Loucy (cell line): ENCODE results near the gene SCRT2.

Experiments used
- H2AFZ ChIP-seq: fragments of 200-600 bp; sonication (generic); 2 replicates; pipeline ENCODE4 v1.6.0; 2016; ENCODE audit warnings: antibody characterized with exemption, mild to moderate bottlenecking, low read length, moderate library complexity
- H3F3A ChIP-seq: fragments of 200-600 bp; 2 replicates; pipeline ENCODE4 v1.6.0; 2016; ENCODE audit warnings: antibody characterized with exemption, low read depth, mild to moderate bottlenecking
- H3K27me3 ChIP-seq: fragments of 200-600 bp; sonication (generic); 2 replicates; pipeline ENCODE4 v1.6.1; 2014; ENCODE audit warnings: low read length, mild to moderate bottlenecking; ENCODE audit not compliant: insufficient read depth, poor library complexity, severe bottlenecking
- H3K36me3 ChIP-seq: fragments of 200-600 bp; sonication (generic); 2 replicates; pipeline ENCODE4 v1.6.1; 2016; ENCODE audit warnings: low read length; ENCODE audit not compliant: insufficient read depth
- H3K4me1 ChIP-seq: fragments of 200-600 bp; sonication (generic); 2 replicates; pipeline ENCODE4 v1.5.1; 2014; ENCODE audit warnings: low read length, mild to moderate bottlenecking; ENCODE audit not compliant: insufficient read depth, poor library complexity, severe bottlenecking
- H3K4me2 ChIP-seq: fragments of 200-600 bp; sonication (generic); 2 replicates; pipeline ENCODE4 v1.6.0; 2014; ENCODE audit warnings: antibody characterized with exemption, low read length, low read depth, mild to moderate bottlenecking; ENCODE audit not compliant: poor library complexity, severe bottlenecking
- H3K4me3 ChIP-seq: fragments of 200-600 bp; sonication (generic); 2 replicates; pipeline ENCODE4 v1.5.1; 2014; ENCODE audit warnings: low read length, mild to moderate bottlenecking, mixed read lengths; ENCODE audit not compliant: poor library complexity, severe bottlenecking
- H3K79me2 ChIP-seq: fragments of 200-600 bp; sonication (generic); 2 replicates; pipeline ENCODE4 v1.6.1; 2014; ENCODE audit warnings: low read length; ENCODE audit not compliant: insufficient read depth
- H3K9ac ChIP-seq: fragments of 200-600 bp; sonication (generic); 2 replicates; pipeline ENCODE4 v1.6.0; 2014; ENCODE audit warnings: mild to moderate bottlenecking, low read depth, low read length, moderate library complexity; ENCODE audit not compliant: poor library complexity, severe bottlenecking
- H3K9me2 ChIP-seq: fragments of 200-600 bp; sonication (generic); replicated peaks from 2 replicates; pipeline ENCODE4 v1.6.1; 2016; ENCODE audit warnings: low read depth, low read length, mixed read lengths
- H3K9me3 ChIP-seq: fragments of 200-600 bp; sonication (generic); 2 replicates; pipeline ENCODE4 v1.6.1; 2014; ENCODE audit warnings: mild to moderate bottlenecking, antibody characterized with exemption, low read length, low read depth; ENCODE audit not compliant: insufficient read depth
- H4K20me1 ChIP-seq: fragments of 200-600 bp; sonication (generic); 2 replicates; pipeline ENCODE4 v1.6.0; 2014; ENCODE audit warnings: antibody characterized with exemption, low read length, mild to moderate bottlenecking; ENCODE audit not compliant: insufficient read depth, poor library complexity, severe bottlenecking
- EZH2phosphoT487 ChIP-seq: fragments of 200-600 bp; IDR thresholded peaks from 2 replicates; pipeline ENCODE4 v1.6.1; 2018; ENCODE audit warnings: antibody characterized with exemption, mild to moderate bottlenecking, moderate library complexity, borderline replicate concordance
- TF ChIP-seq, protein P1 (sequence below): fragments of 200-600 bp; sonication (generic); conservative IDR thresholded peaks from 2 replicates; pipeline ENCODE4 v1.5.1; 2014; ENCODE audit warnings: mild to moderate bottlenecking, antibody characterized with exemption, low read length

Gene SCRT2

DNA sequence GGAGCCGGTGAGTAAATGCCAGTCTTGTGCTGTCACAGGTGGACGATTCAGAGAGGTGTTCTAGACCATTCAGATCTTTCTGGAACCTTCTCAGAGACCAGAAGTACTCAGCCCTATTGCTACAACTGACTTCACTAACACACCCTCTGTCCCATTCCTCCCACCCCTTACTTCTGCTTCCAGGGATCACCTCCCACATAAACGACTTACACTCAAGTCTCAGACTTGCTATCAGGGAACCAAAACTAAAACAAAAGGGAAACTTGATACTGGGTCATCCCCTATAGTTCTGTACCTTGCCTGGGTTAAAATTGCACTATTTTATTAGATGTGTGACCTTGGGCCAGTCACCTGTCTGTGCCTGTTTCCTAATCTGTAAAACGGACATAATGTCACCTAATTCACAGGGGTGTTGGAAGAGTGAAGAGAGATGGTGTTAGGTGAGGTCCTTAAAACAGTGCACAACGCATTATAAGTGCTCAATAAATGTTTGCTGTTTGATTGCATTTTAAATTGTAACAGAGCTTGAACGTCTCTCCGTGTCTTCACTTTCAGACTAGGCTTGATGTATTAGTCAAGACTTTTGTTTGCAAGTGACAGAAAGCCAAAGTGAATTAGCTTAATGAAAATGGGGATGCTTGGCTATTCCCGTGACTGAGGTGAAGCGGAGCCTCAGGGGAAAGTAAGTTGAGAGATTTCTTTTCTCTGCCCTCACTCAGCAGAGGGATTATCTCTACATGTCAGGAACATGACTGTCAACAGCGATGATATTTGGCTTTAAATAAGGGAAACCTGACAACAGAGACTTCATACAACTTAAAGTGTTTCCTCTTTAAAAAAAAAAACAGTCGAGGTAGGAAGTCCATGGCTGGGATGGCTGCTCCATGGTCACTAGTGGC is 19.6 kb downstream of the SCRT2 start:
- Histone ChIP-seq H3K9me2 (no peaks in the 10 kb centered on the region), H3K79me2 (no peaks in the 10 kb centered on the region), H3K4me3 (no peak overlapping the region), H3K4me2 (no peak overlapping the region), H3K9me3 (no peaks in the 10 kb centered on the region), H3K9ac (no peak overlapping the region), H4K20me1 (no peaks in the 10 kb centered on the region), H3K27me3 (no peaks in the 10 kb centered on the region), H3K4me1 (peaks cover 5% of the 10 kb centered on the region), H3F3A (no peaks in the 10 kb centered on the region), H2AFZ (no peak overlapping the region), H3K36me3 (no peaks in the 10 kb centered on the region)
- TF ChIP-seq EZH2phosphoT487: no peak
- TF ChIP-seq, protein P1, sequence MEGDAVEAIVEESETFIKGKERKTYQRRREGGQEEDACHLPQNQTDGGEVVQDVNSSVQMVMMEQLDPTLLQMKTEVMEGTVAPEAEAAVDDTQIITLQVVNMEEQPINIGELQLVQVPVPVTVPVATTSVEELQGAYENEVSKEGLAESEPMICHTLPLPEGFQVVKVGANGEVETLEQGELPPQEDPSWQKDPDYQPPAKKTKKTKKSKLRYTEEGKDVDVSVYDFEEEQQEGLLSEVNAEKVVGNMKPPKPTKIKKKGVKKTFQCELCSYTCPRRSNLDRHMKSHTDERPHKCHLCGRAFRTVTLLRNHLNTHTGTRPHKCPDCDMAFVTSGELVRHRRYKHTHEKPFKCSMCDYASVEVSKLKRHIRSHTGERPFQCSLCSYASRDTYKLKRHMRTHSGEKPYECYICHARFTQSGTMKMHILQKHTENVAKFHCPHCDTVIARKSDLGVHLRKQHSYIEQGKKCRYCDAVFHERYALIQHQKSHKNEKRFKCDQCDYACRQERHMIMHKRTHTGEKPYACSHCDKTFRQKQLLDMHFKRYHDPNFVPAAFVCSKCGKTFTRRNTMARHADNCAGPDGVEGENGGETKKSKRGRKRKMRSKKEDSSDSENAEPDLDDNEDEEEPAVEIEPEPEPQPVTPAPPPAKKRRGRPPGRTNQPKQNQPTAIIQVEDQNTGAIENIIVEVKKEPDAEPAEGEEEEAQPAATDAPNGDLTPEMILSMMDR: no peak

DNA sequence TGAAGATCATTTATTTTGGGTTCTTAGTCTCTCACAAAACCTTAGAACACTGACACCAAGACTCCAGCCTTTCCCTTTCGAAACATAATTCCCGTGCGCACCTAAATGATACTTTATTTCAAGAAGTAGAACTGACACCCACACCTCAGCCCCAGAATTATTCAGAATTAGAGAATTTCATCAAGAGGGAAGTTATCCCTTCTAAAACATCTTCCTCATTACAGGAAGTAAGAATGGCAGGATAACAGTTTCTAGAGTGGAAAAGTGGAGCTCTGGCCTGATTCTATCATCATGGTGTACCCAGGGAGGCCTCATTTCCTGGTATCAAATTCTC is 21.2 kb downstream of the SCRT2 start:
- no peak overlapping the region for H3K4me3 ChIP-seq
- H3K36me3 ChIP-seq: no peaks in the 10 kb centered on the region
- H3K9me2 ChIP-seq: no peaks in the 10 kb centered on the region
- no peaks in the 10 kb centered on the region for H3K79me2 ChIP-seq
- no peak for TF ChIP-seq EZH2phosphoT487
- TF ChIP-seq, protein P1: no peak
- no peaks in the 10 kb centered on the region for H4K20me1 ChIP-seq
- H3K9me3 ChIP-seq: no peaks in the 10 kb centered on the region
- H3F3A ChIP-seq: no peaks in the 10 kb centered on the region
- H2AFZ ChIP-seq: no peak overlapping the region
- H3K9ac ChIP-seq: no peak overlapping the region
- H3K4me2 ChIP-seq: no peak overlapping the region
- no peaks in the 10 kb centered on the region for H3K4me1 ChIP-seq
- no peaks in the 10 kb centered on the region for H3K27me3 ChIP-seq

DNA sequence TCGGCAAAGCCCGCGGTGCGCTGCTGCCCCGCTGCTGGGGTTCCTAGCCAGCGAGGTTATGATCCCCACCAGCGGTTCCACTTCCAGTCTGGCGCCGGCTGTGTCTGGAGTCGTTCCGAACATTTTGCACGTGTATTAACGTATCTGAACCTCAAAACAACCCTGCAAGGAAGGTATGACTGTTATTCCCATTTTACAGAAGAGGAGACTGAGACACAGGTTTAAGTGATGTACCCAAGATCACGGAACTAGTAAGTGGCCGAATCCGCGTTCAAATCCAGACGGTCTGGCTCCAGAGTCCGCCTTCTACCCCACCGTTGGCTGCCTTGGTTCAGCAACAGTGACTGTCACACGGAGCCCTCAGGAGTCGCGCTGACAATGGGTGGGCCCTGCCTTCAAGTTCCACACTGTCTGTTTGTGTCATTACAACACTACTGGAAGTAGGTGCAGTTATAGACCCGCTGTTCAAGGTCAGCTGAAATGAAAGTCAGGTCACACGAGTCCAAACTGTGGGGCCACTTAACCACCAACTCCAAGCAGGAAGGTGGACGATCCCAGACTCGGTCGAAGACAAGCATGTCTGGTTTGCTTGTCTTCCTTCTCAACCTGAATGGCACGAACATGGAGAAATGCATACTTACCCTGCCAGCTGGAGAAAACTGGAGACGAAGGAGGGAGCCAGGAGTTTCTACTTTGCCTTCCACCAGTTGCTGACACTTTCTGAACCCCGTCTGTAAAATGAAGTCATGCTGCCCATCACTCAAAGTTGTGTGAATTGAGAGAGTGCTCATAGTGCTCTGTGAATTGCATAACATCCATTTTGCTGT is 21.8 kb downstream of the SCRT2 start:
- no peak overlapping the region for H2AFZ ChIP-seq

More for the DNA sequence above, 21.8 kb downstream of the SCRT2 start:
- Histone ChIP-seq H3K4me1 (no peaks in the 10 kb centered on the region), H3F3A (no peaks in the 10 kb centered on the region), H3K4me3 (no peak overlapping the region), H4K20me1 (no peaks in the 10 kb centered on the region), H3K9ac (no peak overlapping the region), H3K4me2 (peak overlapping the region; percentile 22), H3K9me3 (no peaks in the 10 kb centered on the region), H3K36me3 (no peaks in the 10 kb centered on the region), H3K9me2 (no peaks in the 10 kb centered on the region), H3K79me2 (no peaks in the 10 kb centered on the region), H3K27me3 (no peaks in the 10 kb centered on the region)
- no peak for TF ChIP-seq EZH2phosphoT487
- TF ChIP-seq, protein P1: no peak
